ENCODE results near the gene TCAIM. TPM values are rescaled to one million over a fixed set of nuclear protein-coding genes. Genes with fewer than 3 reads are reported as not detected.

TCAIM gene
- polyA plus RNA-seq, 1 donor from 2014 or later: 38.1 TPM

- no peak overlapping the region for H3K9ac ChIP-seq (ENCODE audit: low read length)
- no peak overlapping the region for H2AFZ ChIP-seq (ENCODE audit: low read depth, low read length)
- no peaks in the 10 kb centered on the region for H3K9me2 ChIP-seq (ENCODE audit: insufficient read depth, low read length)
- H3K9me3 ChIP-seq (ENCODE audit: low read length): no peaks in the 10 kb centered on the region
- H3K4me2 ChIP-seq (ENCODE audit: low read length): no peak overlapping the region
- no peaks in the 10 kb centered on the region for H3F3A ChIP-seq (ENCODE audit: insufficient read depth, low read length, poor library complexity, severe bottlenecking)
- H4K20me1 ChIP-seq (ENCODE audit: insufficient read depth): no peaks in the 10 kb centered on the region
- H3K79me2 ChIP-seq (replicated peaks; ENCODE audit: insufficient read depth, low read length): no peaks in the 10 kb centered on the region
- no peaks in the 10 kb centered on the region for H3K36me3 ChIP-seq (ENCODE audit: insufficient read depth, low read length)
- TF ChIP-seq CTCF (IDR thresholded peaks at IDR 0.05; ENCODE audit: poor library complexity, severe bottlenecking): no peak
- TF ChIP-seq, protein P1, sequence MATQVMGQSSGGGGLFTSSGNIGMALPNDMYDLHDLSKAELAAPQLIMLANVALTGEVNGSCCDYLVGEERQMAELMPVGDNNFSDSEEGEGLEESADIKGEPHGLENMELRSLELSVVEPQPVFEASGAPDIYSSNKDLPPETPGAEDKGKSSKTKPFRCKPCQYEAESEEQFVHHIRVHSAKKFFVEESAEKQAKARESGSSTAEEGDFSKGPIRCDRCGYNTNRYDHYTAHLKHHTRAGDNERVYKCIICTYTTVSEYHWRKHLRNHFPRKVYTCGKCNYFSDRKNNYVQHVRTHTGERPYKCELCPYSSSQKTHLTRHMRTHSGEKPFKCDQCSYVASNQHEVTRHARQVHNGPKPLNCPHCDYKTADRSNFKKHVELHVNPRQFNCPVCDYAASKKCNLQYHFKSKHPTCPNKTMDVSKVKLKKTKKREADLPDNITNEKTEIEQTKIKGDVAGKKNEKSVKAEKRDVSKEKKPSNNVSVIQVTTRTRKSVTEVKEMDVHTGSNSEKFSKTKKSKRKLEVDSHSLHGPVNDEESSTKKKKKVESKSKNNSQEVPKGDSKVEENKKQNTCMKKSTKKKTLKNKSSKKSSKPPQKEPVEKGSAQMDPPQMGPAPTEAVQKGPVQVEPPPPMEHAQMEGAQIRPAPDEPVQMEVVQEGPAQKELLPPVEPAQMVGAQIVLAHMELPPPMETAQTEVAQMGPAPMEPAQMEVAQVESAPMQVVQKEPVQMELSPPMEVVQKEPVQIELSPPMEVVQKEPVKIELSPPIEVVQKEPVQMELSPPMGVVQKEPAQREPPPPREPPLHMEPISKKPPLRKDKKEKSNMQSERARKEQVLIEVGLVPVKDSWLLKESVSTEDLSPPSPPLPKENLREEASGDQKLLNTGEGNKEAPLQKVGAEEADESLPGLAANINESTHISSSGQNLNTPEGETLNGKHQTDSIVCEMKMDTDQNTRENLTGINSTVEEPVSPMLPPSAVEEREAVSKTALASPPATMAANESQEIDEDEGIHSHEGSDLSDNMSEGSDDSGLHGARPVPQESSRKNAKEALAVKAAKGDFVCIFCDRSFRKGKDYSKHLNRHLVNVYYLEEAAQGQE (IDR thresholded peaks at IDR 0.05; ENCODE audit: borderline replicate concordance): no peak
- no peak for TF ChIP-seq POLR2AphosphoS5 (IDR thresholded peaks at IDR 0.05)
- TF ChIP-seq TAF1 (IDR thresholded peaks at IDR 0.05; ENCODE audit: low read depth): no peak
- no peak for TF ChIP-seq RAD21 (conservative IDR thresholded peaks at IDR 0.05)
- no peak for TF ChIP-seq EP300 (conservative IDR thresholded peaks at IDR 0.05; ENCODE audit: poor library complexity, severe bottlenecking)
- no peak for TF ChIP-seq MXI1 (conservative IDR thresholded peaks at IDR 0.05; ENCODE audit: poor library complexity, severe bottlenecking)
- no peak for TF ChIP-seq SMC3 (conservative IDR thresholded peaks at IDR 0.05; ENCODE audit: poor library complexity)
- TF ChIP-seq EZH2 (IDR thresholded peaks at IDR 0.05; ENCODE audit: borderline replicate concordance, insufficient read depth, low read length, poor library complexity, severe bottlenecking): no peak
- H3K4me3 ChIP-seq (ENCODE audit: low read length): no peak overlapping the region
- no peak overlapping the region for H3K27ac ChIP-seq (ENCODE audit: low read length)
- no peaks in the 10 kb centered on the region for H3K27me3 ChIP-seq (ENCODE audit: insufficient read depth, low read depth, low read length)
These were observed 90.3 kb downstream of the TCAIM start for GRCh38 chr3:44428910-44429309.

DNA sequence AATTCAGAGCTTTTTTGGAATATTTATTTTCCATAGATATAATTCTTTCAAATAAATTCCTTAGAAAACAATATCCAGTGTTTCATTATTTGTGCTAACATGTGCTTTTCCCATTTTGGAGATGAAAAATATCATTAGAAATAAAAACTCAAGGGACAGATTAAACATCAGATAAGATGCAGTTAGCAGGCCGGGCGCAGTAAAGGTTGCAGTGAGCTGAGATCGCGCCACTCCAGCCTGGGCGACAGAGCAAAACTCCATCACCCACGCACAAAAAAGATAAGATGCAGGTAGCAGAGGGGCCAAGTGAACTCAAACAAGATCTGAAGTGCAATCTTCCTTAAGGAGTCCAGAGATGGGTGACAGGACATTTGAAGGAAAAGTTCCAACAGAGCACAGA lies 90.9 kb downstream of the TCAIM start:
- H3K27ac ChIP-seq (ENCODE audit: low read length): no peak overlapping the region
- no peaks in the 10 kb centered on the region for H4K20me1 ChIP-seq (ENCODE audit: insufficient read depth)
- no peaks in the 10 kb centered on the region for H3K9me2 ChIP-seq (ENCODE audit: insufficient read depth, low read length)
- no peak overlapping the region for H3K9ac ChIP-seq (ENCODE audit: low read length)
- H3K36me3 ChIP-seq (ENCODE audit: insufficient read depth, low read length): no peaks in the 10 kb centered on the region
- H3K27me3 ChIP-seq (ENCODE audit: insufficient read depth, low read depth, low read length): no peaks in the 10 kb centered on the region
- no peaks in the 10 kb centered on the region for H3K79me2 ChIP-seq (replicated peaks; ENCODE audit: insufficient read depth, low read length)
- no peak overlapping the region for H3K4me3 ChIP-seq (ENCODE audit: low read length)
- TF ChIP-seq, protein P1 (IDR thresholded peaks at IDR 0.05; ENCODE audit: borderline replicate concordance): no peak
- no peak for TF ChIP-seq POLR2AphosphoS5 (IDR thresholded peaks at IDR 0.05)
- TF ChIP-seq RAD21 (conservative IDR thresholded peaks at IDR 0.05): no peak
- no peak for TF ChIP-seq CTCF (IDR thresholded peaks at IDR 0.05; ENCODE audit: poor library complexity, severe bottlenecking)
- TF ChIP-seq MXI1 (conservative IDR thresholded peaks at IDR 0.05; ENCODE audit: poor library complexity, severe bottlenecking): no peak
- no peak for TF ChIP-seq EP300 (conservative IDR thresholded peaks at IDR 0.05; ENCODE audit: poor library complexity, severe bottlenecking)
- no peak for TF ChIP-seq SMC3 (conservative IDR thresholded peaks at IDR 0.05; ENCODE audit: poor library complexity)
- TF ChIP-seq TAF1 (IDR thresholded peaks at IDR 0.05; ENCODE audit: low read depth): no peak
- no peak for TF ChIP-seq EZH2 (IDR thresholded peaks at IDR 0.05; ENCODE audit: borderline replicate concordance, insufficient read depth, low read length, poor library complexity, severe bottlenecking)
- no peaks in the 10 kb centered on the region for H3K9me3 ChIP-seq (ENCODE audit: low read length)
- no peaks in the 10 kb centered on the region for H3F3A ChIP-seq (ENCODE audit: insufficient read depth, low read length, poor library complexity, severe bottlenecking)
- H2AFZ ChIP-seq (ENCODE audit: low read depth, low read length): no peak overlapping the region
- no peak overlapping the region for H3K4me2 ChIP-seq (ENCODE audit: low read length)

Measured in neural cell (in vitro differentiated cells).